B cell (primary cell): Measurements from ENCODE around the gene ZNF148.

Source experiments
- CTCF ChIP-seq: fragments of 200-600 bp; IDR thresholded peaks from one replicate; pipeline ENCODE4 v1.8.0; 2022; ENCODE audit warnings: antibody characterized with exemption, mild to moderate bottlenecking
- EZH2 ChIP-seq: IDR thresholded peaks from 2 replicates; pipeline ENCODE4 v1.6.1; 2012; ENCODE audit warnings: borderline replicate concordance, low read depth, mild to moderate bottlenecking, moderate library complexity, low read length; ENCODE audit not compliant: insufficient read depth, poor library complexity, severe bottlenecking

DNA sequence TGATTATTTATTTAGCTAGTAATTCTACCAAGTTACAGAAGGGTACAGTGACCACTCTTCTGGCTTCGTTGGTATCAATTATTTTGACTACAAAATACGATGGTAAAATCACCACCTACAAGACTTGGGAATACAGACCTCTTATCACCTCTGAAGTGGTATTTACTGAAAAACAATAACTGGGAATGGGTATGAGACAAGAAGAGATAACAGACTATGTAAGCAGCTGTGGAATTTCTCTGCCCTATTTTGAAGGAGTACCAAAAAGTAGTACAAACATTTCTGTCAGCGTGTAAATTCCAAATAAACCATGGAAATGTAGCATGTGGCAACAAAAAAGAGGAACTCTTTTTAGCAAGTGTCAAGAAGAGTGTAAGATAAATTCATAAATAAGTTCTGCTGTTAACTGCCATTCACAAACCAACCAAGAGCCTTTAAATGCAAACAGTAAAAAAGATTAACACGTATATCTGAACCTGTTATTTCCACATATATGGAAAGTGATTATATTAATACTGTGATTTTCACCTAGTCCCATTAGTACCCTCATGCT, 85.6 kb downstream of the ZNF148 start:
- TF ChIP-seq EZH2 (no peak), CTCF (no peak)
